Measurements from ENCODE around the gene HNRNPUL2.
"Not testable (repeated sequence)": the region's sequence is repeated elsewhere in the genome, so short reads cannot be mapped to it uniquely, and the experiment has no call there.

Gene HNRNPUL2

GRCh38 chr11:62752177-62752785 lies 25.0 kb upstream of the HNRNPUL2 start:
- no peak for DNase-seq (ENCODE audit: low read depth)
- TF ChIP-seq MYC (IDR thresholded peaks at IDR 0.05; ENCODE audit: low read depth, low read length) (no peak), POLR2A (IDR thresholded peaks at IDR 0.05; ENCODE audit: extremely low read depth, insufficient read length) (no peak), CTCF (IDR thresholded peaks at IDR 0.05; ENCODE audit: low read depth, low read length) (no peak), MAX (IDR thresholded peaks at IDR 0.05; ENCODE audit: low read depth, low read length) (no peak)
- no peak overlapping the region for H3K4me3 ChIP-seq (ENCODE audit: low read depth, low read length)

- not testable (repeated sequence) for DNase-seq (ENCODE audit: low read depth); H3K4me3 ChIP-seq (ENCODE audit: low read depth, low read length)
Measured at GRCh38 chr11:62749931-62750330, 22.7 kb upstream of the HNRNPUL2 start.

DNA sequence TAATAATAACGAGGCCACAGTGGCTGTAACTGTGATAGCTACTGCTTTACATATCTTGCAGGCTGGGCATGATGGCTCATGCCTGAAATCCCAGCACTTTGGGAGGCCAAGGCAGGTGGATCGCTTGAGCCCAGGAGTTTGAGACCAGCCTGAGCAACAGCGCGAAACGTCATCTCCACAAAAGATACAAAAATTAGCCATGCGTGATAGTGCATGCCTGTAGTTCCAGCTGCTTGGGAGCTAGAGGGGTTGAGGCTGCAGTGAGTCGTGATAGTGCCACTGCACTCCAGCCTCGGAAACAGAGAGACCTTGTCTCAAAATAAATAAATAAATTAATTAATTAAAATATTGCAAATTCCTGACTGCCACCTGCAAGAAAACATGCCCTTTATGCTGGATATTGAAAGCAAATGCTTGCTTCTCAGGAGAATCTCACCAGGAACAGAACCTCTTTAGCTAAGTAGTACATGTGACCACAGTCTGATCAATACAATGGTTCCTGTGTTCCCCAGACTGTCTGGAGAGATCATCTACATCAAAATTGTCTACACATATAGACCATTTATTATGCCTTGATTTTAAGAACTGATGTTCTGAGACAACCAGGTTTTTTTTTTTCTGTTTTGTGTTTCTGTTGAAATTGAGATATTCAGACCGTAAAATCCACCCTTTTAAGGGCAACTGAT lies 20.4 kb upstream of the HNRNPUL2 start:
- DNase-seq (ENCODE audit: low read depth), result no peak
- no peak overlapping the region for H3K4me3 ChIP-seq (ENCODE audit: low read depth, low read length)
- no peak for TF ChIP-seq MYC (IDR thresholded peaks at IDR 0.05; ENCODE audit: low read depth, low read length)
- TF ChIP-seq POLR2A (IDR thresholded peaks at IDR 0.05; ENCODE audit: extremely low read depth, insufficient read length), result no peak
- no peak for TF ChIP-seq CTCF (IDR thresholded peaks at IDR 0.05; ENCODE audit: low read depth, low read length)
- TF ChIP-seq MAX (IDR thresholded peaks at IDR 0.05; ENCODE audit: low read depth, low read length), result no peak

DNA sequence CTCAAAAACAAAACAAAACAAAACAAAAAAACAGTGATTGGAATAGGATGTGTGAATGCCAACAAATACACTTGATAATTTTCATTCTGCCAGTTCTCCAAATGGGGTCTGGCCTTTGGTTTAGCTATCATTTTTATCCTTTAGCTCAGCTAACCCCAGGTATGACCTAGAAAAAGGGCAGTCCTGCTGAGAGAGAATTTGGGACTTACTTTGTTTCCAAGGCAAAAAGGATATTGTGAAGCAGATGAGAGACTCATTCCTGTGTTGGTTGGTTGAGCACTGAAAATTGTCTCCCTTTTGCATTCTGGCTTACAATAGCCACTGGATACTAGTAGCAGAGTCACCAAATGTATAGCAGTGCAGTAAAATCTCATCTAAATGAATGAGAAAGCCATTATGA lies 9.9 kb upstream of the HNRNPUL2 start:
- no peak for TF ChIP-seq MYC (IDR thresholded peaks at IDR 0.05; ENCODE audit: low read depth, low read length)
- H3K4me3 ChIP-seq (ENCODE audit: low read depth, low read length), result no peak overlapping the region
- no peak for DNase-seq (ENCODE audit: low read depth)

DNA sequence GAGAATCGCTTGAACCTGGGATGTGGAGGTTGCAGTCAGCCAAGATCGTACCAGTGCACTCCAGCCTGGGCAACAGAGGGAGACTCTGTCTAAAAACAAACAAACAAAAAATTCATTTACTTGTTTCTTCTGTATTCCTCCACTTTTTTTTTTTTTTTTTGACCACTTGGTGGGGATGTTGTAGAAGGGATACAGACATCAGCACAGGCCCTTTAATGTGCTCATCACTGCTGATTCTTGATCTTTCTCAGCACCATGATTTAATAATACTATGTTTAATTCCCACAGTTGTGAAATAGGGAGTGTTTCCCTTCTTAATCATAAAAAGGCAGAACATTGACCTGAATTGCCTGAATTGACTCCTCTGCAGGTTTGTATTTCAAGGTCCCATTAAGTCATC lies 5.6 kb upstream of the HNRNPUL2 start:
- TF ChIP-seq MYC (IDR thresholded peaks at IDR 0.05; ENCODE audit: low read depth, low read length) (no peak), MAX (IDR thresholded peaks at IDR 0.05; ENCODE audit: low read depth, low read length) (no peak), POLR2A (IDR thresholded peaks at IDR 0.05; ENCODE audit: extremely low read depth, insufficient read length) (no peak), CTCF (IDR thresholded peaks at IDR 0.05; ENCODE audit: low read depth, low read length) (no peak)
- DNase-seq (ENCODE audit: low read depth), result peak; percentile 59
- H3K4me3 ChIP-seq (ENCODE audit: low read depth, low read length), result no peak overlapping the region

DNA sequence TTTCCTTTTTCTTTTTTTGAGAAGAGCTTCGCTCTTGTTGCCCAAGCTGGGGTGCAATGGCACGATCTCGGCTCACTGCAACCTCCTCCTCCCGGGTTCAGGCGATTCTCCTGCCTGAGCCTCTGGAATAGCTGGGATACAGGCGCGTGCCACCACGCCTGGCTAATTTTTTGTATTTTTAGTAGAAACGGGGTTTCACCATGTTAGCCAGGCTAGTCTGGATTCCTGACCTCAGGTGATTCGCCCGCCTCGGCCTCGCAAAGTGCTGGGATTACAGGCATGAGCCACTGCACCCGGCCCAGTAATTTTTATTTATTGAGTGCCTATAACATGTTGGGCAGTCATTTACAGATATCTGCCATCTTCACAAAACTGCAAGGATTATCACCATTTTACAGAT lies 2.8 kb upstream of the HNRNPUL2 start:
- DNase-seq (ENCODE audit: low read depth), result not testable (repeated sequence)
- H3K4me3 ChIP-seq (ENCODE audit: low read depth, low read length), result peak overlapping the region; percentile 98

GRCh38 chr11:62728171-62728988 lies 1.1 kb upstream of the HNRNPUL2 start, which contains the start of gene TTC9C:
TSS of gene TTC9C (plus strand) at chr11:62728486. CDS start at chr11:62728849, 363 bp downstream.
- DNase-seq (ENCODE audit: low read depth), result peak; percentile 94
- TF ChIP-seq CTCF (IDR thresholded peaks at IDR 0.05; ENCODE audit: low read depth, low read length), result no peak
- peak; percentile 54 for TF ChIP-seq POLR2A (IDR thresholded peaks at IDR 0.05; ENCODE audit: extremely low read depth, insufficient read length)
- TF ChIP-seq MAX (IDR thresholded peaks at IDR 0.05; ENCODE audit: low read depth, low read length), result peak; percentile 9; the same call in 1 of the 2 replicates
- no peak; the same call in 1 of the 2 replicates for TF ChIP-seq MYC (IDR thresholded peaks at IDR 0.05; ENCODE audit: low read depth, low read length)

More at GRCh38 chr11:62728171-62728988, 1.1 kb upstream of the HNRNPUL2 start, which contains the start of gene TTC9C:
- peak within 1 kb of the TSS; percentile 98 for H3K4me3 ChIP-seq (ENCODE audit: low read depth, low read length)

Measured in NB4 (cell line).